K562 (cell line): Measurements from ENCODE around the gene BCL2L12. TPM values are rescaled to one million over a fixed set of nuclear protein-coding genes. Genes with fewer than 3 reads are reported as not detected.

Source experiments
- ATAC-seq: fragments of 200-7000 bp; cut with Tn5 transposase; 3 replicates; pipeline ENCODE4 v1.9.1; 2020; ENCODE audit warnings: moderate library complexity
- BruUV-seq: library from RNA; stranded (reverse); fragments of 400-500 nt; replicated peaks from 2 replicates; lab custom pipeline; 2021; lab: Mats Ljungman, UMichigan
- CTCF ChIA-PET: fragments of 300-600 bp; formaldehyde crosslinking; extraction: SDS; loops from one replicate; lab custom pipeline; 2021; ENCODE audit warnings: low intra/inter-chr PET ratio; lab: Yijun Ruan, JAX
- POLR2A ChIA-PET: fragments of 300-600, 350-650 bp; sonication (Branson Sonifier 250); formaldehyde crosslinking; extraction: SDS; loops from one replicate; lab custom pipeline; 2021; ENCODE audit warnings: antibody characterized with exemption, inconsistent platforms; lab: Yijun Ruan, JAX
- DNase-seq, 4 experiments: peaks; one replicate each; pipeline versions ENCODE4 v3.0.0 to v3.0.0-alpha.2; 2011 to 2018; ENCODE audit warnings: low spot score in 3 of 4, mixed read lengths in 3 of 4; ENCODE audit errors: extremely low read depth in 1 of 4
- FAIRE-seq: peaks from 2 replicates; lab custom pipeline; 2011; peaks lifted over from hg19 to GRCh38; lab: Jason Lieb, UNC
- H2AFZ ChIP-seq: 2 replicates; pipeline ENCODE4 v1.6.0; 2011; ENCODE audit warnings: low read depth, low read length, control low read depth, inconsistent platforms
- H3K27ac ChIP-seq: fragments of 200-600 bp; 3 replicates; pipeline ENCODE4 v1.8.0; 2011; ENCODE audit warnings: low read depth, mild to moderate bottlenecking, control low read depth, inconsistent platforms, low read length, moderate library complexity, mixed read lengths; ENCODE audit errors: extremely low read depth
- H3K27me3 ChIP-seq, 2 experiments: fragments of 300-600 bp in 1 of 2; 2 replicates in 1 of 2; 3 replicates in 1 of 2; pipeline versions ENCODE4 v1.6.0 to v1.8.0; 2011; ENCODE audit warnings: inconsistent platforms in 2 of 2, low read length in 2 of 2, mild to moderate bottlenecking in 1 of 2, mixed read lengths in 1 of 2, moderate library complexity in 1 of 2; ENCODE audit not compliant: control insufficient read depth in 2 of 2, insufficient read depth in 2 of 2
- H3K36me3 ChIP-seq: fragments of 300-600 bp; 3 replicates; pipeline ENCODE4 v1.8.0; 2011; ENCODE audit warnings: mild to moderate bottlenecking, low read length, inconsistent platforms; ENCODE audit not compliant: control insufficient read depth, insufficient read depth
- H3K4me1 ChIP-seq, 2 experiments: fragments of 200-600 bp in 1 of 2; replicated peaks in 1 of 2; 2 replicates in 1 of 2; 3 replicates in 1 of 2; pipeline versions ENCODE4 v1.5.1 to v1.8.0; 2011; ENCODE audit warnings: inconsistent platforms in 2 of 2, low read length in 2 of 2, mild to moderate bottlenecking in 1 of 2, mixed read lengths in 1 of 2, moderate library complexity in 1 of 2; ENCODE audit not compliant: control insufficient read depth in 2 of 2, insufficient read depth in 2 of 2
- H3K4me2 ChIP-seq: 2 replicates; pipeline ENCODE4 v1.6.1; 2011; ENCODE audit warnings: low read length, control low read depth, inconsistent platforms, mixed read lengths; ENCODE audit not compliant: insufficient read depth
- H3K4me3 ChIP-seq: fragments of 200-600 bp; sonication (generic), shearing (Covaris generic); 2 replicates; pipeline ENCODE4 v1.5.1; 2016; ENCODE audit warnings: control low read depth, inconsistent platforms
- H3K79me2 ChIP-seq: fragments of 200-600 bp; 3 replicates; pipeline ENCODE4 v1.8.0; 2011; ENCODE audit warnings: low read length, inconsistent platforms; ENCODE audit not compliant: control insufficient read depth, insufficient read depth
- H3K9ac ChIP-seq, 2 experiments: 2 replicates each; pipeline versions ENCODE4 v1.6.0 to v1.6.1; 2011; ENCODE audit warnings: low read depth in 2 of 2, low read length in 2 of 2, control low read depth in 1 of 2, inconsistent platforms in 1 of 2, mild to moderate bottlenecking in 1 of 2, mixed read lengths in 1 of 2; ENCODE audit not compliant: insufficient read depth in 1 of 2
- H3K9me1 ChIP-seq: one replicate; pipeline ENCODE4 v1.6.0; 2011; ENCODE audit warnings: inconsistent platforms, mild to moderate bottlenecking, low read length, moderate library complexity; ENCODE audit not compliant: control insufficient read depth, insufficient read depth
- H3K9me3 ChIP-seq: replicated peaks from 2 replicates; pipeline ENCODE4 v1.5.1; 2011; ENCODE audit warnings: low read depth, low read length, inconsistent platforms; ENCODE audit not compliant: control insufficient read depth, insufficient read depth
- H4K20me1 ChIP-seq: replicated peaks from 2 replicates; pipeline ENCODE4 v1.6.1; 2011; ENCODE audit warnings: low read length, inconsistent platforms, mixed read lengths; ENCODE audit not compliant: control insufficient read depth, insufficient read depth
- E2F3 ChIP-seq: fragments of 250-450 bp; sonication (Bioruptor Pico); IDR thresholded peaks from 2 replicates; pipeline ENCODE4 v1.4.0; 2020; ENCODE audit warnings: mild to moderate bottlenecking
- EGR1 ChIP-seq: fragments of 450-650 bp; conservative IDR thresholded peaks from 2 replicates; pipeline ENCODE4 v1.6.1; 2017; ENCODE audit warnings: mild to moderate bottlenecking
- ELF4 ChIP-seq: fragments of 450-650 bp; formaldehyde crosslinking; IDR thresholded peaks from 2 replicates; pipeline ENCODE4 v1.4.0; 2022; ENCODE audit warnings: missing genetic modification characterization
- MXI1 ChIP-seq: IDR thresholded peaks from 2 replicates; pipeline ENCODE4 v1.6.1; 2011; ENCODE audit warnings: low read depth, mild to moderate bottlenecking, improper control_type of control experiment, low read length
- NEUROD1 ChIP-seq: fragments of 150-350 bp; IDR thresholded peaks from 2 replicates; pipeline ENCODE4 v1.6.1; 2014; ENCODE audit warnings: borderline replicate concordance, low read length, low read depth; ENCODE audit not compliant: partially characterized antibody
- NONO ChIP-seq, 2 experiments: fragments of 200-400 bp in 1 of 2; fragments of 450-650 bp in 1 of 2; formaldehyde crosslinking in 1 of 2; IDR thresholded peaks; 2 replicates each; pipeline ENCODE4 v1.6.1; 2017; ENCODE audit warnings: low read depth in 2 of 2, mild to moderate bottlenecking in 2 of 2, moderate library complexity in 2 of 2, low read length in 1 of 2
- PCBP1 ChIP-seq: fragments of 200-400 bp; formaldehyde crosslinking; IDR thresholded peaks from 2 replicates; pipeline ENCODE4 v1.6.1; 2018; ENCODE audit warnings: mild to moderate bottlenecking, low read depth, low read length; ENCODE audit not compliant: poor library complexity, severe bottlenecking
- POLR2B ChIP-seq: fragments of 450-650 bp; IDR thresholded peaks from 2 replicates; pipeline ENCODE4 v1.6.1; 2018; ENCODE audit warnings: low read depth; ENCODE audit not compliant: partially characterized antibody
- RFX5 ChIP-seq: IDR thresholded peaks from 2 replicates; pipeline ENCODE4 v1.6.1; 2011; ENCODE audit warnings: low read depth, mild to moderate bottlenecking, improper control_type of control experiment, low read length
- SMAD1 ChIP-seq: fragments of 150-350 bp; IDR thresholded peaks from 2 replicates; pipeline ENCODE4 v1.6.1; 2014; ENCODE audit warnings: low read length, low read depth; ENCODE audit not compliant: partially characterized antibody
- STAT5B ChIP-seq: fragments of 250-450 bp; sonication (Bioruptor Pico); IDR thresholded peaks from 2 replicates; pipeline ENCODE4 v1.8.0; 2021; ENCODE audit warnings: mild to moderate bottlenecking, inconsistent platforms
- ZNF224 ChIP-seq: sonication (generic); formaldehyde crosslinking; IDR thresholded peaks from 2 replicates; pipeline ENCODE4 v1.8.0; 2022; ENCODE audit warnings: mild to moderate bottlenecking, missing genetic modification reagents
- ZNF282 ChIP-seq: sonication (generic); formaldehyde crosslinking; IDR thresholded peaks from 2 replicates; pipeline ENCODE4 v1.8.1; 2023; ENCODE audit warnings: missing genetic modification reagents
- ZNF707 ChIP-seq: fragments of 250-450 bp; sonication (Bioruptor Pico); conservative IDR thresholded peaks from 2 replicates; pipeline ENCODE4 v1.8.0; 2022; ENCODE audit warnings: inconsistent platforms, mild to moderate bottlenecking, moderate library complexity
- ZNF780A ChIP-seq: fragments of 250-450 bp; sonication (Bioruptor Pico); IDR thresholded peaks from 2 replicates; pipeline ENCODE4 v1.5.0; 2021; ENCODE audit warnings: mild to moderate bottlenecking
- WGBS: fragments of 100-300 bp; shearing (Covaris generic); methylation state at CpG from one replicate; pipeline ENCODE4 v1.1.6; 2016; ENCODE audit warnings: low coverage, mixed read lengths; ENCODE audit not compliant: insufficient coverage; ENCODE audit errors: missing lambda C conversion rate; 5-methylcytosine and 5-hydroxymethylcytosine counted together
- in situ Hi-C: fragments of 300-500 bp; cut with MboI; formaldehyde crosslinking; loops from 4 replicates; pipeline ENCODE4 v1.15.0; 2018; ENCODE audit warnings: inconsistent platforms, mixed read lengths
- intact Hi-C: fragments of 100-400 bp; cut with micrococcal nuclease; formaldehyde crosslinking; loops from 2 replicates; pipeline ENCODE4 v1.14.2; 2022
- polyA plus RNA-seq, 8 experiments: library from polyadenylated mRNA; depleted of rRNA in 4 of 8; stranded (reverse) in 5 of 8; unstranded in 3 of 8; fragments of >200 nt; fragmentation: Nextera tagmentation in 2 of 8; fragmentation: Illumina TruSeq in 1 of 8; extraction: Ambion mirVana in 2 of 8; extraction: Trizol in 1 of 8; gene quantifications; 2 replicates each; pipeline versions ENCODE4 v1.2.1 to v1.2.3, GENCODE V29; 2011 to 2014; ENCODE audit warnings: inconsistent platforms in 1 of 8, missing spikeins in 1 of 8
- total RNA-seq, 7 experiments: library from RNA; depleted of rRNA in 6 of 7; stranded (reverse); fragments of >200 nt in 6 of 7; fragmentation: Illumina TruSeq in 2 of 7; extraction: Trizol in 2 of 7; gene quantifications; 2 replicates each; pipeline versions ENCODE4 v1.2.1 to v1.2.3, GENCODE V29; 2011 to 2021; ENCODE audit warnings: low replicate concordance in 1 of 7

BCL2L12 gene
- total and polyA plus RNA-seq, 9 of the 15 experiments (the other 6 are each of a cell fraction or from before 2014, with no cell fraction given), result 7.4 to 263 (median 81.2) TPM

GRCh38 chr19:49669516-49669915 is 3.8 kb downstream of the BCL2L12 start:
- Histone ChIP-seq H3K4me1 (peaks cover 16 to 27% of the 10 kb centered on the region in 2 experiments; a peak in 4 of 5 replicates), H3K9ac (no peak overlapping the region), H3K4me2 (no peak overlapping the region), H3K79me2 (peaks cover 44% of the 10 kb centered on the region), H2AFZ (no peak overlapping the region), H3K4me3 (no peak overlapping the region), H3K36me3 (peaks cover 64% of the 10 kb centered on the region), H3K9me1 (no peaks in the 10 kb centered on the region), H3K9me3 (no peaks in the 10 kb centered on the region; the same call in 1 of the 2 replicates), H4K20me1 (0 out of 2 replicates have a peak, but pooled peaks cover 9% of the 10 kb centered on the region), H3K27ac (no peak overlapping the region), H3K27me3 (no peaks in the 10 kb centered on the region)
- ChIA-PET CTCF (no interaction called here), POLR2A (interaction anchor here (0.9 to 1.8 kb wide), 4 partner anchors 15 to 174 kb away, joined by 3 to 4 read pairs (median 4); partner anchors contain the start of gene RPS11)
- intact Hi-C loops (no loop called here), in situ Hi-C loops (no loop called here)
- TF ChIP-seq PCBP1 (no peak), EGR1 (peak; percentile 85)
- no peak for ATAC-seq
- peak in 1 of 4 experiments; percentile 36 for DNase-seq
- peak; percentile 29 for FAIRE-seq
- BruUV-seq, result no TSS peak
- WGBS, result 82% methylated on average over 3 of the region's 3 CpGs

- WGBS, result 5% methylated on average over 23 of the region's 28 CpGs
- Histone ChIP-seq H3K4me2 (peak overlapping the region; percentile 75), H3K9me3 (no peaks in the 10 kb centered on the region; the same call in 1 of the 2 replicates), H4K20me1 (0 out of 2 replicates have a peak, but pooled peaks cover 4% of the 10 kb centered on the region), H3K79me2 (peaks cover 21% of the 10 kb centered on the region), H3K9me1 (no peaks in the 10 kb centered on the region), H3K9ac (peak overlapping the region; percentile 42 to 86; a peak in 3 of 4 replicates), H3K27me3 (no peaks in the 10 kb centered on the region), H3K27ac (peak overlapping the region; percentile 44; the same call in 1 of the 3 replicates), H3K4me1 (peaks cover 18 to 26% of the 10 kb centered on the region in 2 experiments; a peak in 4 of 5 replicates), H3K4me3 (peak overlapping the region; percentile 16; the same call in 1 of the 2 replicates), H3K36me3 (peaks cover 60% of the 10 kb centered on the region), H2AFZ (peak overlapping the region; percentile 68)
- ChIA-PET CTCF (interaction anchor here (0.7 to 1.3 kb wide), 3 partner anchors 170 to 311 kb away, joined by 3 read pairs; no protein-coding TSS in a partner anchor), POLR2A (interaction anchor here (0.7 to 1.4 kb wide), 2 partner anchors 38 to 177 kb away, joined by 3 read pairs; partner anchors contain the start of gene RPS11)
- peak; percentile 96 for FAIRE-seq
- ATAC-seq, result peak; percentile 61
- BruUV-seq, result no TSS peak
- peak; percentile 71 to 91 (median 80) for DNase-seq
- intact Hi-C loops, result no loop called here
- in situ Hi-C loops, result loop anchor here (5.0 kb wide), 1 partner anchor 165 kb away; no protein-coding TSS in a partner anchor
- no peak for TF ChIP-seq ZNF780A (CRISPR knock-in tag)
- TF ChIP-seq E2F3 (CRISPR knock-in tag), result no peak
- TF ChIP-seq ZNF282 (CRISPR knock-in tag), result no peak
- no peak for TF ChIP-seq RFX5
- no peak for TF ChIP-seq MXI1
- TF ChIP-seq ZNF707 (CRISPR knock-in tag), result no peak
- peak; percentile 43 for TF ChIP-seq NEUROD1
- 0 out of 4 replicates have a peak, but pooled peaks of 1 of the 2 experiments have one; percentile 11 for TF ChIP-seq NONO (IDR thresholded peaks at IDR 0.05; ENCODE audit: low read depth in 2 of 2, low read length in 1 of 2)
- peak; percentile 46; the same call in 1 of the 2 replicates for TF ChIP-seq EGR1
- TF ChIP-seq STAT5B (CRISPR knock-in tag), result no peak
- TF ChIP-seq SMAD1, result no peak
- no peak for TF ChIP-seq POLR2B
- no peak for TF ChIP-seq ZNF224 (CRISPR knock-in tag)
- TF ChIP-seq ELF4 (CRISPR knock-in tag), result no peak
These were observed 6.6 kb downstream of the BCL2L12 start for GRCh38 chr19:49672131-49672919.
